GM23338 (cell line): ENCODE measurements around the gene SERPINI1. TPM values are rescaled to one million over a fixed set of nuclear protein-coding genes. Genes with fewer than 3 reads are reported as not detected.

Source experiments
- polyA plus RNA-seq: library from polyadenylated mRNA; unstranded; fragments of >200 nt; fragmentation: Nextera tagmentation; extraction: Ambion mirVana; gene quantifications from 2 replicates; pipeline ENCODE4 v1.2.1, GENCODE V29; 2016
- small RNA-seq: library from RNA; depleted of rRNA; stranded (forward); fragments of <200 nt; gene quantifications from one replicate; pipeline ENCODE3, GENCODE V24; 2014; ENCODE audit warnings: low replicate concordance
- total RNA-seq: library from RNA; depleted of rRNA; stranded (reverse); fragments of >200 nt; shearing (Covaris generic); gene quantifications from 2 replicates; pipeline ENCODE4 v1.2.3, GENCODE V29; 2014; rRNA removed

SERPINI1 gene
- total and polyA plus RNA-seq, 2 experiments from 2014 or later: 9.2 to 26.6 TPM

Small RNA genes lying within 50 kb of the gene (small RNA-seq; reads per million reads assigned to genes)
- not detected for gene HMGN1P8

Other genes with a start within 250 kb of the SERPINI1 start
- 0.08 and 1.4 TPM in 2 replicates for gene WDR49, start 81.8 kb upstream of the SERPINI1 start, total RNA-seq
- gene WDR49, start 81.8 kb upstream of the SERPINI1 start, polyA plus RNA-seq: 1.4 and 1.9 TPM in 2 replicates
- gene PDCD10, start 829 bp upstream of the SERPINI1 start, total RNA-seq: 95.2 and 108 TPM in 2 replicates
- 99.8 and 125 TPM in 2 replicates for gene PDCD10, start 829 bp upstream of the SERPINI1 start, polyA plus RNA-seq